Panc1 (cell line): ENCODE measurements around the gene GPSM1. TPM values are rescaled to one million over a fixed set of nuclear protein-coding genes. Genes with fewer than 3 reads are reported as not detected.

Experiments
- ATAC-seq: fragments of 200-7000 bp; cut with Tn5 transposase; 2 replicates; pipeline ENCODE4 v1.9.1; 2020; ENCODE audit warnings: mild to moderate bottlenecking, moderate library complexity
- BruUV-seq: library from RNA; stranded (reverse); fragments of 400-500 nt; replicated peaks from 2 replicates; lab custom pipeline; 2021; lab: Mats Ljungman, UMichigan
- CTCF ChIA-PET: fragments of 300-600 bp; sonication (Branson Sonifier 250); formaldehyde crosslinking; loops from one replicate; lab custom pipeline; 2022; ENCODE audit warnings: antibody characterized with exemption; lab: Charles Lee
- POLR2A ChIA-PET: fragments of 300-600 bp; sonication (Branson Sonifier 250); formaldehyde crosslinking; loops from one replicate; lab custom pipeline; 2022; ENCODE audit warnings: antibody characterized with exemption; lab: Charles Lee
- DNase-seq: peaks from one replicate; pipeline ENCODE4 v3.0.0-alpha.2; 2010; ENCODE audit warnings: low read depth, low spot score
- H3K27ac ChIP-seq: 2 replicates; pipeline ENCODE4 v1.5.1; 2011; ENCODE audit warnings: mild to moderate bottlenecking, low read length, inconsistent platforms
- H3K27me3 ChIP-seq: fragments of 200-500 bp; sonication (Bioruptor generic); 2 replicates; pipeline ENCODE4 v1.6.0; 2014; ENCODE audit warnings: low read length, inconsistent platforms; ENCODE audit not compliant: control insufficient read depth, insufficient read depth
- H3K36me3 ChIP-seq: fragments of 200-500 bp; sonication (Bioruptor generic); 2 replicates; pipeline ENCODE4 v1.5.1; 2014; ENCODE audit warnings: inconsistent platforms, mild to moderate bottlenecking, low read length, moderate library complexity; ENCODE audit not compliant: control insufficient read depth, insufficient read depth
- H3K4me1 ChIP-seq: 2 replicates; pipeline ENCODE4 v1.5.1; 2011; ENCODE audit warnings: inconsistent platforms, mild to moderate bottlenecking, low read length, moderate library complexity; ENCODE audit not compliant: control insufficient read depth, insufficient read depth
- H3K4me3 ChIP-seq, 2 experiments: 2 replicates each; pipeline ENCODE4 v1.5.1; 2011 to 2012; ENCODE audit warnings: low read depth in 2 of 2, low read length in 2 of 2, mild to moderate bottlenecking in 2 of 2, inconsistent platforms in 1 of 2, moderate library complexity in 1 of 2
- H3K9me3 ChIP-seq: fragments of 200-500 bp; sonication (Bioruptor generic); 2 replicates; pipeline ENCODE4 v1.5.1; 2014; ENCODE audit warnings: low read depth, mild to moderate bottlenecking, inconsistent platforms, low read length, moderate library complexity; ENCODE audit not compliant: control insufficient read depth, insufficient read depth
- POLR2AphosphoS5 ChIP-seq: IDR thresholded peaks from 2 replicates; pipeline ENCODE4 v1.6.1; 2012; ENCODE audit warnings: mild to moderate bottlenecking, low read depth, low read length, moderate library complexity
- SIN3A ChIP-seq: IDR thresholded peaks from 2 replicates; pipeline ENCODE4 v1.6.1; 2012; ENCODE audit warnings: low read depth, mild to moderate bottlenecking, low read length, moderate library complexity, borderline replicate concordance; ENCODE audit not compliant: insufficient read depth
- TCF7L2 ChIP-seq: IDR thresholded peaks from 2 replicates; pipeline ENCODE4 v1.6.1; 2011; ENCODE audit warnings: mild to moderate bottlenecking, low read depth, low read length, inconsistent platforms
- in situ Hi-C: cut with HindIII; loops from 2 replicates; pipeline ENCODE4 v1.10.0; 2016; ENCODE audit warnings: low sequenced_read_pairs, low pct_unique_long_range_greater_than_20kb
- intact Hi-C: fragments of 100-400 bp; cut with micrococcal nuclease; formaldehyde crosslinking; loops from one replicate; pipeline ENCODE4 v1.10.0; 2022; ENCODE audit not compliant: unreplicated experiment
- total RNA-seq: library from RNA; stranded (reverse); gene quantifications from one replicate; pipeline ENCODE4 v1.2.1, GENCODE V29; 2021; ENCODE audit not compliant: unreplicated experiment
- TF ChIP-seq, protein P1 (sequence below): fragments of 450-650 bp; IDR thresholded peaks from 2 replicates; pipeline ENCODE4 v1.5.1; 2017; ENCODE audit warnings: mild to moderate bottlenecking
- TF ChIP-seq, protein P2 (sequence below), 2 experiments: IDR thresholded peaks; 2 replicates each; pipeline ENCODE4 v1.6.1; 2011 to 2012; ENCODE audit warnings: low read depth in 2 of 2, control low read depth in 1 of 2, low read length in 1 of 2, mild to moderate bottlenecking in 1 of 2, moderate library complexity in 1 of 2; ENCODE audit not compliant: insufficient read depth in 1 of 2

The GPSM1 gene
- total RNA-seq, 1 experiment from 2014 or later, result 14.2 TPM

DNA sequence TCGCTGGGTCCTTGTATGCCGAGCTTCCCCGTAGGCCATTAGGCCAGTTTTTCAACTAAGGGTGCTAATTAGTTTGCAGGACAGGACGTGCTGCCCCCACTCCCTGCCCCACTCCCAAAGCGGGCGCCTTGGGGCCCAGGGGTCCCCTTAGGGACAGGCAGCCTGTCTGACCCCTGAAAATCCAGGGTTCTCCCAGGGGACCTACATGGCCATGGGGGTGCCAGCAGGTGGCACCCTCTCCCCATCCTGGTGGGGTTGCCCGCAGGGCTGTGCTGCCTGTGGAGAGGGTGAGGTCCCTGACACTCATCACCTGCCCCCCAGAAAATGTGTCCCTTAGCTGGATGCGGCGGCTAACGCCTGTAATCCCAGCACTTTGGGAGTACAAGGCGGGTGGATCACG lies 14.9 kb upstream of the GPSM1 start:
- intact Hi-C loops, result no loop called here
- no peaks in the 10 kb centered on the region for H3K36me3 ChIP-seq
- no peaks in the 10 kb centered on the region for H3K9me3 ChIP-seq
- TF ChIP-seq, protein P1, sequence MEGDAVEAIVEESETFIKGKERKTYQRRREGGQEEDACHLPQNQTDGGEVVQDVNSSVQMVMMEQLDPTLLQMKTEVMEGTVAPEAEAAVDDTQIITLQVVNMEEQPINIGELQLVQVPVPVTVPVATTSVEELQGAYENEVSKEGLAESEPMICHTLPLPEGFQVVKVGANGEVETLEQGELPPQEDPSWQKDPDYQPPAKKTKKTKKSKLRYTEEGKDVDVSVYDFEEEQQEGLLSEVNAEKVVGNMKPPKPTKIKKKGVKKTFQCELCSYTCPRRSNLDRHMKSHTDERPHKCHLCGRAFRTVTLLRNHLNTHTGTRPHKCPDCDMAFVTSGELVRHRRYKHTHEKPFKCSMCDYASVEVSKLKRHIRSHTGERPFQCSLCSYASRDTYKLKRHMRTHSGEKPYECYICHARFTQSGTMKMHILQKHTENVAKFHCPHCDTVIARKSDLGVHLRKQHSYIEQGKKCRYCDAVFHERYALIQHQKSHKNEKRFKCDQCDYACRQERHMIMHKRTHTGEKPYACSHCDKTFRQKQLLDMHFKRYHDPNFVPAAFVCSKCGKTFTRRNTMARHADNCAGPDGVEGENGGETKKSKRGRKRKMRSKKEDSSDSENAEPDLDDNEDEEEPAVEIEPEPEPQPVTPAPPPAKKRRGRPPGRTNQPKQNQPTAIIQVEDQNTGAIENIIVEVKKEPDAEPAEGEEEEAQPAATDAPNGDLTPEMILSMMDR, result peak; percentile 86
- TF ChIP-seq TCF7L2, result no peak
- ChIA-PET CTCF (interaction anchor here (0.6 kb wide), 1 partner anchor 107 kb away, joined by 3 read pairs; no protein-coding TSS in a partner anchor), POLR2A (no interaction called here)
- in situ Hi-C loops, result no loop called here
- no peak overlapping the region for H3K4me3 ChIP-seq
- H3K4me1 ChIP-seq, result peaks cover 4% of the 10 kb centered on the region; the same call in 1 of the 2 replicates
- H3K27ac ChIP-seq, result no peak overlapping the region
- no TSS peak for BruUV-seq
- H3K27me3 ChIP-seq, result no peaks in the 10 kb centered on the region
- DNase-seq, result no peak
- peak; percentile 91 for ATAC-seq

DNA sequence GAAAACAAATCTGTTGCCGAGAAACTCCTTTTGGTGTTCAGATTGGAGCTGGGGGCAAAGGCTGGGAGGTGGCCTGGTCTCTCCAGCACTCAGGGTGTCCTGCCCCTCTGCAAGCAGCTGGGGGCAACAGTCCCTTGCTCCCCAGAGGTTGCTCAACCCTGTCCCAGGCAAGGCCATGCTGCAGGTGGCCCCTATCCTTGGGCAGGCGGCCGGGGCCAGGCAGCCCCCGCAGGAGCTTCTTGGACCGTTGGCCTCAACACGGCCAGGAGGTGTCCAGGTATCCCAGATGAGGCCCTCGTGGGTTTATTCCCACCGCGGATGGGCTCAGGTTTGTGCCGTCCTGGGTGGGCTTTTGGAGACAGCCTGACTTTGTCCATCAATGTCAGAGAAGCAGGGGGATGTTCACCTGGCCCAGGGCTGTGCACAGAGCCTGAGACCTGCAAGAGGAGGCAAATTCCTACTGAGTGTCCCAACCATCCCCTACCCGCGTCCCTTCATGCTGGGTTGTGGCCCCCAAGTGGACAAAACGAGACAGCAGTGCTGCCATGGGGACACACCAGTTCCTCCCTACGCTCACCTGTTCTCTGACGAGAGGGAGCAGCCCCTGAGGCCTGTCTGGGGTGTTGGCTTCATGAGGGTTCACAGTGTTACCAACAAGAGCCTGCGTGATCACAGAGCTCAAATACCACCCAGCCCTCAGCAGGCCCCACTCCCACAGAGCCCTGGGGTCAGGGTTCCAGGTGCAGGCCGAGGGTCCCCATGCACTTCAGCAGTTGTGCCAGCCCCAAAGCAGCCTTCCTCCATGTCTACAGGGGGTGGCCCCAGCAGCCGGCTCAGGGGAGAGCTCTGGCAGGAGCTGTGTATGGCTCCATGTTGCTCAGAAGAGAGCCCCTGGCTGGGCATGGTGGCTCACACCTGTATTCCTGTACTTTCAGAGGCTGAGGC lies 14.0 kb upstream of the GPSM1 start:
- no peak overlapping the region for H3K4me3 ChIP-seq
- no peak overlapping the region for H3K27ac ChIP-seq
- no TSS peak for BruUV-seq
- peaks cover 4% of the 10 kb centered on the region; the same call in 1 of the 2 replicates for H3K4me1 ChIP-seq
- DNase-seq, result no peak
- H3K36me3 ChIP-seq, result no peaks in the 10 kb centered on the region
- in situ Hi-C loops (no loop called here), intact Hi-C loops (no loop called here)
- TF ChIP-seq, protein P2, sequence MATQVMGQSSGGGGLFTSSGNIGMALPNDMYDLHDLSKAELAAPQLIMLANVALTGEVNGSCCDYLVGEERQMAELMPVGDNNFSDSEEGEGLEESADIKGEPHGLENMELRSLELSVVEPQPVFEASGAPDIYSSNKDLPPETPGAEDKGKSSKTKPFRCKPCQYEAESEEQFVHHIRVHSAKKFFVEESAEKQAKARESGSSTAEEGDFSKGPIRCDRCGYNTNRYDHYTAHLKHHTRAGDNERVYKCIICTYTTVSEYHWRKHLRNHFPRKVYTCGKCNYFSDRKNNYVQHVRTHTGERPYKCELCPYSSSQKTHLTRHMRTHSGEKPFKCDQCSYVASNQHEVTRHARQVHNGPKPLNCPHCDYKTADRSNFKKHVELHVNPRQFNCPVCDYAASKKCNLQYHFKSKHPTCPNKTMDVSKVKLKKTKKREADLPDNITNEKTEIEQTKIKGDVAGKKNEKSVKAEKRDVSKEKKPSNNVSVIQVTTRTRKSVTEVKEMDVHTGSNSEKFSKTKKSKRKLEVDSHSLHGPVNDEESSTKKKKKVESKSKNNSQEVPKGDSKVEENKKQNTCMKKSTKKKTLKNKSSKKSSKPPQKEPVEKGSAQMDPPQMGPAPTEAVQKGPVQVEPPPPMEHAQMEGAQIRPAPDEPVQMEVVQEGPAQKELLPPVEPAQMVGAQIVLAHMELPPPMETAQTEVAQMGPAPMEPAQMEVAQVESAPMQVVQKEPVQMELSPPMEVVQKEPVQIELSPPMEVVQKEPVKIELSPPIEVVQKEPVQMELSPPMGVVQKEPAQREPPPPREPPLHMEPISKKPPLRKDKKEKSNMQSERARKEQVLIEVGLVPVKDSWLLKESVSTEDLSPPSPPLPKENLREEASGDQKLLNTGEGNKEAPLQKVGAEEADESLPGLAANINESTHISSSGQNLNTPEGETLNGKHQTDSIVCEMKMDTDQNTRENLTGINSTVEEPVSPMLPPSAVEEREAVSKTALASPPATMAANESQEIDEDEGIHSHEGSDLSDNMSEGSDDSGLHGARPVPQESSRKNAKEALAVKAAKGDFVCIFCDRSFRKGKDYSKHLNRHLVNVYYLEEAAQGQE (IDR thresholded peaks at IDR 0.05; ENCODE audit: insufficient read depth in 1 of 2, low read depth in 2 of 2, low read length in 1 of 2), result no peak
- TF ChIP-seq POLR2AphosphoS5 (no peak), SIN3A (no peak), TCF7L2 (no peak)
- TF ChIP-seq, protein P1, result no peak
- no peaks in the 10 kb centered on the region for H3K27me3 ChIP-seq
- peak; percentile 8; the same call in 1 of the 2 replicates for ATAC-seq
- no peaks in the 10 kb centered on the region for H3K9me3 ChIP-seq
- ChIA-PET CTCF (no interaction called here), POLR2A (no interaction called here)
